GM12801 (cell line): ENCODE measurements around the gene FSHR.

Experiments
- TF ChIP-seq, protein P1 (sequence below): IDR thresholded peaks from one replicate; pipeline ENCODE4 v1.5.1; 2011; ENCODE audit warnings: control low read depth; ENCODE audit not compliant: insufficient read length; ENCODE audit errors: extremely low read depth

Gene FSHR, protein sequence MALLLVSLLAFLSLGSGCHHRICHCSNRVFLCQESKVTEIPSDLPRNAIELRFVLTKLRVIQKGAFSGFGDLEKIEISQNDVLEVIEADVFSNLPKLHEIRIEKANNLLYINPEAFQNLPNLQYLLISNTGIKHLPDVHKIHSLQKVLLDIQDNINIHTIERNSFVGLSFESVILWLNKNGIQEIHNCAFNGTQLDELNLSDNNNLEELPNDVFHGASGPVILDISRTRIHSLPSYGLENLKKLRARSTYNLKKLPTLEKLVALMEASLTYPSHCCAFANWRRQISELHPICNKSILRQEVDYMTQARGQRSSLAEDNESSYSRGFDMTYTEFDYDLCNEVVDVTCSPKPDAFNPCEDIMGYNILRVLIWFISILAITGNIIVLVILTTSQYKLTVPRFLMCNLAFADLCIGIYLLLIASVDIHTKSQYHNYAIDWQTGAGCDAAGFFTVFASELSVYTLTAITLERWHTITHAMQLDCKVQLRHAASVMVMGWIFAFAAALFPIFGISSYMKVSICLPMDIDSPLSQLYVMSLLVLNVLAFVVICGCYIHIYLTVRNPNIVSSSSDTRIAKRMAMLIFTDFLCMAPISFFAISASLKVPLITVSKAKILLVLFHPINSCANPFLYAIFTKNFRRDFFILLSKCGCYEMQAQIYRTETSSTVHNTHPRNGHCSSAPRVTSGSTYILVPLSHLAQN

GRCh38 chr2:49154140-49154539 lies at the start of gene FSHR:
FSHR (minus strand) TSS chr2:49154515; CDS start chr2:49154417, 98 bp downstream.
- TF ChIP-seq, protein P1, sequence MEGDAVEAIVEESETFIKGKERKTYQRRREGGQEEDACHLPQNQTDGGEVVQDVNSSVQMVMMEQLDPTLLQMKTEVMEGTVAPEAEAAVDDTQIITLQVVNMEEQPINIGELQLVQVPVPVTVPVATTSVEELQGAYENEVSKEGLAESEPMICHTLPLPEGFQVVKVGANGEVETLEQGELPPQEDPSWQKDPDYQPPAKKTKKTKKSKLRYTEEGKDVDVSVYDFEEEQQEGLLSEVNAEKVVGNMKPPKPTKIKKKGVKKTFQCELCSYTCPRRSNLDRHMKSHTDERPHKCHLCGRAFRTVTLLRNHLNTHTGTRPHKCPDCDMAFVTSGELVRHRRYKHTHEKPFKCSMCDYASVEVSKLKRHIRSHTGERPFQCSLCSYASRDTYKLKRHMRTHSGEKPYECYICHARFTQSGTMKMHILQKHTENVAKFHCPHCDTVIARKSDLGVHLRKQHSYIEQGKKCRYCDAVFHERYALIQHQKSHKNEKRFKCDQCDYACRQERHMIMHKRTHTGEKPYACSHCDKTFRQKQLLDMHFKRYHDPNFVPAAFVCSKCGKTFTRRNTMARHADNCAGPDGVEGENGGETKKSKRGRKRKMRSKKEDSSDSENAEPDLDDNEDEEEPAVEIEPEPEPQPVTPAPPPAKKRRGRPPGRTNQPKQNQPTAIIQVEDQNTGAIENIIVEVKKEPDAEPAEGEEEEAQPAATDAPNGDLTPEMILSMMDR: no peak

DNA sequence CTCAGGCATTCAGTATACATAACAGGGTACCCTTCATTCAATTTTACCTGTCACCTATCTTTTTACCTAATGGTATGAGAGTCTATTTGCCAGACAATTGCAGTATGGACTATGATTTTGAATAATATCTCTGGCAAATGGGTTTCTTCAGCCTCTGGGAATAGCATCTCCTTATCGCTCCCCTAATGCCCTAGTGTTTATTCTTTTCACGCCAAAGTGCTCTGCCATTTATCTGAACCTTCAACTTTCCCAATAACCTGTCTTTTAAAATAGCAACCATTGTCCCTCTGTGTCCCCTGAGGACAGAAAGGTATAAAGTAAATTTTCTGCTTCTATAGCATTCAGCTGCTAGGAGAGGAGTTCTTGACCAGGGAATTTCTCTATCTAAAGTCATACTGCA lies 45.0 kb upstream of the FSHR start:
- TF ChIP-seq, protein P1: no peak

DNA sequence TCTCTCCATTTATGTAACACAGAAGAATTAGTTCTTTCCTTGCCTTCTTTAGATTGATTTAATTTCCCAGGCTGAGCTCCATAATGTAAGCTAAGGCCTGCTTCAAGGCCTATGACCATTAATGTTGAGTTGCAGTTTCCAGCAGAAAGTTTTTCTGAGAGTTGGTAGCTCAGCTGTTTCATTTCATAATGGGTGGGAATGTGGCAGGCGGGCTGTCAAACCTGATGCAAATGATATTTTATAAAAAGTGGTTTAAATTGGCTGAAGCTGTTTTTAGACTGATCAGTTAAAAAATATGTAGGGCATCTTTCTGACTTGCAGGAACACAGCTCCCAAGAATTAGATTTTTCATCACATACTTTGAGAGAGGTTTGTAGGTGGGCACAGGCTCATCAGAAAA lies 40.4 kb upstream of the FSHR start:
- TF ChIP-seq, protein P1: no peak

GRCh38 chr2:49192036-49192435 lies 37.7 kb upstream of the FSHR start:
- TF ChIP-seq, protein P1: no peak

DNA sequence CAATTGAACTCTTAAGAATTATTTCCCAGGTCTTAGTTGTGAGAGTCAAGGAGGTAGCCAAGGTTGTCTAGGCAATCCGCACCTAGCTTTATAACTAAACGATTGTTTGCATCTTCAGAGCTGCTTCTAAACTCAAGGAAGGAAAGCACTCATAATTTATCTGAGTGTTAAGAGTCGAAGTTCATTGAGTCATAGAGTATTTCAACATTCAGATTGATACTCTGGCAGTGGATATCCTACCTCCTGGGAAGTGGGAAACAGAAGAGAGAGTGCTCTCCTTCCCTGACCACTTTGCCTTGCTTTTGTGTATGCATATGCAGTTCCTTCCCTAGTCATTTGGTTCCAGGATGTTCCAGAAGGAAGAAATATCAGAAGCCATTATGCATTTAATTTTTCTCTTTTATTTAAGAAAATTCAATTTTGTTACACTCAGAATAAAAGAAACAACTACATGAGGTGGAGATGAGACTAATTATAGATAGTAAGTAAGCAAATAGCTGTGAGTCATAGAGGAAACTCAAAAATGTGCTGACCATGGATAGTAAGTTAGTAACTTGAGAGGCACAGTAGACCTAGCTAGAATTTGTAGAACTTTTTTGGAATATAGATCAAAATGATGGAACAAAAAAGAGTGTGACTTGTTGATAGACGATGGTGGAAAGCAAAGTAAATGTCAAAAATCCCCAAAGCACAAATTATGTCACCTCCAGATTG lies 35.4 kb upstream of the FSHR start:
- TF ChIP-seq, protein P1: no peak

DNA sequence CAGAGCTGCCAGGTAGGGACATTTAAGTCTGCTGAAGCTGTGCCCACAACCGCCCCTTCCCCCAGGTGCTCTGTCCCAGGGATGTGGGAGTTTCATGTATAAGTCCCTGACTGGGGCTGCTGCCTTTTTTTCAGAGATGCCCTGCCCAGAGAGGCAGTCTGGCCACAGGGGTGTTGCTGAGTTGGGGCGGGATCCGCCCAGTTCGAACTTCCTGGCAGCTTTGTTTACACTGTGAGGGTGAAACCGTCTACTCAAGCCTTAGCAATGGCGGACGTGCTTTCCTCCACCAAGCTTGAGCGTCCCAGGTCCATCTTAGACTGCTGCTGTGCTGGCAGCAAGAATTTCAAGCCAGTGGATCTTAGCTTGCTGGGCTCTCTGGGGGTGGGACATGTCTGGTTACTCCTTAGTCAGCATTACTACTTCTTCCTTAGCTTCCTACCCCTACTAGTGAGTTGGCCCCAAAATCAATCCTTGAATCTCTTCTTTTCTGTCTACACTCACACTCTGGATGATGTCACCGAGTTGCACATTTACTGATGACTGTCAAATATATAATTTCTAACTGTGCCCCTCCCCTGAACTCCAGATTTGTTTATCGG lies 31.8 kb upstream of the FSHR start:
- TF ChIP-seq, protein P1: no peak

DNA sequence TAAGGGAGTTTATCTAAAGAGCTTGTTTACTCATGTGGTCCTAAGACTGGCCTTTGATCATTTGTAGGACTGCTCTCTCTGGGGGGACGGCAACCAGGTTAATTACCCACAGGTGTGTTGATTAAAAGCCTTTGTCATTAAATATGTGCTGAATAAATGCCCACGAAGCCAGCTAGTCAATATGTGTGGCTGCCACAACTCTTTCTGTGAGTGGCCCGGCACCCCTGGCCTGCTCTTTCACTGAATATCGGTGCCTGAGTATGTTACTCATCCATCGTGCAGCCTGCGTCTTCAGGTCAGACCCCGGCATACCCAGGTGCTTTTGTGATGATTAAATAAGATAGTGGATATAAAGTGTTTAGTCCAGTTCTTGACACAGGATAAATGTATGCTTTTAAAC lies 24.3 kb upstream of the FSHR start:
- TF ChIP-seq, protein P1: no peak
